Fibroblast of mammary gland (primary cell): Measurements from ENCODE around the gene TARS1.

ENCODE experiments used
- DNase-seq: peaks from one replicate; pipeline ENCODE4 v3.0.0-alpha.2; 2010; ENCODE audit warnings: low read depth
- H3K4me3 ChIP-seq: 2 replicates; pipeline ENCODE4 v1.5.1; 2011; ENCODE audit warnings: low read depth, mild to moderate bottlenecking, low read length, moderate library complexity; ENCODE audit not compliant: control insufficient read depth
- CTCF ChIP-seq: conservative IDR thresholded peaks from 2 replicates; pipeline ENCODE4 v1.5.1; 2011; ENCODE audit warnings: low read depth, low read length, inconsistent platforms; ENCODE audit not compliant: control insufficient read depth, insufficient read depth

Gene TARS1

GRCh38 chr5:33491941-33492340 lies 51.2 kb downstream of the TARS1 start:
- DNase-seq, result no peak
- no peak overlapping the region for H3K4me3 ChIP-seq
- TF ChIP-seq CTCF, result no peak

- H3K4me3 ChIP-seq, result no peak overlapping the region
- DNase-seq, result no peak
- no peak for TF ChIP-seq CTCF
Measured at GRCh38 chr5:33494466-33494865, 53.7 kb downstream of the TARS1 start.

GRCh38 chr5:33501260-33501659 lies 60.5 kb downstream of the TARS1 start:
- DNase-seq, result no peak
- no peak for TF ChIP-seq CTCF
- H3K4me3 ChIP-seq, result no peak overlapping the region

GRCh38 chr5:33501899-33502298 lies 61.1 kb downstream of the TARS1 start:
- no peak for TF ChIP-seq CTCF
- no peak overlapping the region for H3K4me3 ChIP-seq
- DNase-seq, result no peak

- DNase-seq, result no peak
- TF ChIP-seq CTCF, result no peak
- H3K4me3 ChIP-seq, result no peak overlapping the region
Measured at GRCh38 chr5:33504570-33504969, 63.8 kb downstream of the TARS1 start.

- H3K4me3 ChIP-seq, result no peak overlapping the region
- DNase-seq, result no peak
- TF ChIP-seq CTCF, result no peak
Measured at GRCh38 chr5:33507426-33507825, 66.7 kb downstream of the TARS1 start.

GRCh38 chr5:33509036-33509435 lies 68.3 kb downstream of the TARS1 start:
- DNase-seq, result no peak
- no peak for TF ChIP-seq CTCF

More at GRCh38 chr5:33509036-33509435, 68.3 kb downstream of the TARS1 start:
- no peak overlapping the region for H3K4me3 ChIP-seq
